ENCODE results near the gene CSTPP1. TPM values are rescaled to one million over a fixed set of nuclear protein-coding genes. Genes with fewer than 3 reads are reported as not detected.

CSTPP1 gene
- total and polyA plus RNA-seq, 2 of the 8 experiments (the other 6 are each of a cell fraction or from before 2014, with no cell fraction given) = 24.2 to 28.7 TPM

DNA sequence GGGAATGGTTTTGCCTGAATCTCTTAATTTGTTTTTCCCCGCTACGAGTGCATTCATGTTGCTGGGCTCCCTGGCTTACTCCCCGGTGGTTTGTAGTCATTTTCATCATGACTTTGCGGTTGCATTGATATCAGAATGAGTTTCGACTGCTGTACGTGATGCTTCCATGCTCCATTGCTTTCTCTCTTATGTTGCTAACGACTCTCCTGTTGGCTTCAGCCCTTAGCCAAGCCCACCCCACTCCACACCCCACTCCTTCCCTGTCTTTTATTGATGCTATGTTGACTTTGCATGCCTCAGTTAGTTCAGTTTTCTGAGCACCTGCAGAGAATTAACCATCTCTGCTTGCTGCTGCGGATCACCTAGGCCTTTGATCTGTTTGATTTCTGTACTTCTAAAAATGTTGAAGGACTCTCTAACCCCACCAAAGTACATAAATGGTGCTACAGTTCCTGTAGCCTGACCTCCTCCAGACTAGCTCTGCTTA is 174.8 kb downstream of the CSTPP1 start:
- no peaks in the 10 kb centered on the region for H4K20me1 ChIP-seq (replicated peaks in 1 of 2; ENCODE audit: control insufficient read depth in 1 of 2, insufficient read depth in 2 of 2, low read length in 2 of 2)
- DNase-seq (ENCODE audit: low read depth in 1 of 2, low spot score in 2 of 2) = no peak
- H3K18ac ChIP-seq (ENCODE audit: extremely low read depth, low read length) = no peak overlapping the region
- POLR2A ChIA-PET (ENCODE audit: partially characterized antibody) = no interaction called here
- H3K14ac ChIP-seq (ENCODE audit: insufficient read length) = no peak overlapping the region
- H3K9ac ChIP-seq (replicated peaks in 1 of 4; ENCODE audit: extremely low read depth in 1 of 4, low read depth in 3 of 4, low read length in 3 of 4) = no peak overlapping the region
- H3K27me3 ChIP-seq (replicated peaks in 1 of 4; ENCODE audit: control insufficient read depth in 3 of 4, extremely low read depth in 1 of 4, insufficient read depth in 3 of 4, low read length in 3 of 4) = no peaks in the 10 kb centered on the region
- H2BK20ac ChIP-seq (ENCODE audit: low read length) = no peak overlapping the region
- no peak overlapping the region for H4K5ac ChIP-seq (ENCODE audit: insufficient read length, low read depth, low read length)
- CTCF ChIA-PET (ENCODE audit: partially characterized antibody) = no interaction called here
- H3K23me2 ChIP-seq (ENCODE audit: low read depth, low read length) = no peaks in the 10 kb centered on the region
- H3K36me3 ChIP-seq (ENCODE audit: control insufficient read depth in 2 of 4, insufficient read depth in 4 of 4, low read length in 3 of 4) = no peaks in the 10 kb centered on the region; a peak in 1 of 8 replicates
- H3K9me3 ChIP-seq (ENCODE audit: insufficient read depth in 2 of 2, low read depth in 1 of 2, low read length in 1 of 2) = no peaks in the 10 kb centered on the region
- 92% methylated on average over 8 of the region's 8 CpGs; no CpG with 5 or more reads in 1 of the 2 experiments for WGBS, 2 experiments (ENCODE audit: extremely low coverage in 1 of 2, insufficient coverage in 1 of 2, insufficient read length in 1 of 2, insufficient replicate concordance in 2 of 2, low coverage in 1 of 2, low lambda C conversion rate in 2 of 2, missing lambda C conversion rate in 1 of 2)
- no peak overlapping the region for H3K4me3 ChIP-seq (ENCODE audit: extremely low read depth in 1 of 4, insufficient read depth in 2 of 4, low read depth in 3 of 4, low read length in 4 of 4)
- no peaks in the 10 kb centered on the region for H3K79me2 ChIP-seq (ENCODE audit: control insufficient read depth in 1 of 2, insufficient read depth in 2 of 2, low read length in 2 of 2)
- H2BK12ac ChIP-seq (ENCODE audit: low read depth, low read length) = no peak overlapping the region
- H4K91ac ChIP-seq (replicated peaks; ENCODE audit: insufficient read length, low read length) = no peak overlapping the region
- no peak overlapping the region for H3K4me2 ChIP-seq (ENCODE audit: insufficient read depth in 1 of 2, low read depth in 2 of 2, low read length in 2 of 2)
- H2BK5ac ChIP-seq (ENCODE audit: low read depth, low read length) = no peak overlapping the region
- H2AFZ ChIP-seq (ENCODE audit: low read length) = no peak overlapping the region
- no peak overlapping the region for H4K8ac ChIP-seq (ENCODE audit: extremely low read depth, insufficient read depth, low read length)
- no peak overlapping the region for H2AK5ac ChIP-seq (ENCODE audit: low read depth, low read length)
- no peak overlapping the region for H2BK15ac ChIP-seq (ENCODE audit: low read length)
- H3K4me1 ChIP-seq (replicated peaks in 1 of 4; ENCODE audit: control insufficient read depth in 3 of 4, insufficient read depth in 4 of 4, low read length in 3 of 4) = no peaks in the 10 kb centered on the region
- no peak overlapping the region for H3K23ac ChIP-seq (ENCODE audit: insufficient read length)
- no peak overlapping the region for H2BK120ac ChIP-seq (replicated peaks; ENCODE audit: low read depth, low read length)
- no peak overlapping the region for H3K56ac ChIP-seq (replicated peaks; ENCODE audit: insufficient read length, low read depth, low read length)
- H3K4ac ChIP-seq (replicated peaks; ENCODE audit: insufficient read length, low read depth, low read length) = no peak overlapping the region
- FAIRE-seq = no peak
- H3K27ac ChIP-seq (ENCODE audit: low read depth, low read length) = no peak overlapping the region
- no peaks in the 10 kb centered on the region for H3K79me1 ChIP-seq (ENCODE audit: low read depth, low read length)
- no peak for TF ChIP-seq RBBP5 (IDR thresholded peaks at IDR 0.05; ENCODE audit: borderline replicate concordance, low read depth, low read length)
- TF ChIP-seq EP300 (IDR thresholded peaks at IDR 0.05; ENCODE audit: borderline replicate concordance in 1 of 2, low read depth in 2 of 2, low read length in 2 of 2) = no peak
- TF ChIP-seq SRF (IDR thresholded peaks at IDR 0.05; ENCODE audit: low read depth, low read length) = no peak
